H9 (cell line): ENCODE data around the gene FMNL3. TPM values are rescaled to one million over a fixed set of nuclear protein-coding genes. Genes with fewer than 3 reads are reported as not detected.
A peak's percentile ranks its signal among the peaks of the same experiment; 100 is the strongest.

Source experiments
- DNase-seq: peaks from one replicate; pipeline ENCODE4 v3.0.0-alpha.2; 2017
- H2AFZ ChIP-seq: one replicate; pipeline ENCODE4 v1.6.1; 2013; ENCODE audit warnings: mild to moderate bottlenecking, low read length, control low read depth, moderate library complexity
- H2AK5ac ChIP-seq: 2 replicates; pipeline ENCODE4 v1.6.1; 2013; ENCODE audit warnings: low read length, control low read depth, mixed read lengths; ENCODE audit not compliant: insufficient read length
- H2BK120ac ChIP-seq: one replicate; pipeline ENCODE4 v1.6.1; 2013; ENCODE audit warnings: low read depth, mild to moderate bottlenecking, low read length, control low read depth, inconsistent platforms; ENCODE audit not compliant: poor library complexity, severe bottlenecking
- H2BK12ac ChIP-seq: 2 replicates; pipeline ENCODE4 v1.6.1; 2013; ENCODE audit warnings: low read length, control low read depth, mixed read lengths, low read depth; ENCODE audit not compliant: insufficient read length
- H2BK15ac ChIP-seq: 2 replicates; pipeline ENCODE4 v1.6.1; 2013; ENCODE audit warnings: low read depth, low read length, control low read depth
- H2BK20ac ChIP-seq: one replicate; pipeline ENCODE4 v1.6.1; 2013; ENCODE audit warnings: low read depth, mild to moderate bottlenecking, low read length, control low read depth, inconsistent platforms; ENCODE audit not compliant: poor library complexity, severe bottlenecking
- H2BK5ac ChIP-seq: 2 replicates; pipeline ENCODE4 v1.6.1; 2013; ENCODE audit warnings: low read length, control low read depth, mixed read lengths; ENCODE audit not compliant: insufficient read length
- H3K14ac ChIP-seq: 2 replicates; pipeline ENCODE4 v1.6.1; 2013; ENCODE audit warnings: low read length, control low read depth; ENCODE audit not compliant: insufficient read depth
- H3K18ac ChIP-seq: 2 replicates; pipeline ENCODE4 v1.6.1; 2013; ENCODE audit warnings: low read depth, mild to moderate bottlenecking, mixed read lengths, low read length, control low read depth; ENCODE audit not compliant: insufficient read length
- H3K23ac ChIP-seq: 2 replicates; pipeline ENCODE4 v1.6.1; 2013; ENCODE audit warnings: low read length, control low read depth, mixed read lengths, low read depth; ENCODE audit not compliant: insufficient read length
- H3K23me2 ChIP-seq: 2 replicates; pipeline ENCODE4 v1.6.1; 2013; ENCODE audit warnings: low read depth, mild to moderate bottlenecking, mixed read lengths, low read length, control low read depth; ENCODE audit not compliant: insufficient read length, poor library complexity, severe bottlenecking
- H3K27ac ChIP-seq: 2 replicates; pipeline ENCODE4 v1.5.1; 2013; ENCODE audit warnings: low read length, control low read depth, mixed read lengths, low read depth; ENCODE audit not compliant: insufficient read length
- H3K27me3 ChIP-seq: 2 replicates; pipeline ENCODE4 v1.6.1; 2013; ENCODE audit warnings: low read length, control low read depth, inconsistent platforms; ENCODE audit not compliant: insufficient read depth
- H3K4ac ChIP-seq: 2 replicates; pipeline ENCODE4 v1.6.1; 2013; ENCODE audit warnings: low read depth, mild to moderate bottlenecking, control low read depth, inconsistent platforms, low read length, moderate library complexity
- H3K4me1 ChIP-seq: 2 replicates; pipeline ENCODE4 v1.6.1; 2013; ENCODE audit warnings: low read length, control low read depth, inconsistent platforms; ENCODE audit not compliant: insufficient read depth
- H3K4me2 ChIP-seq: 2 replicates; pipeline ENCODE4 v1.6.1; 2013; ENCODE audit warnings: low read length, control low read depth, mixed read lengths; ENCODE audit not compliant: insufficient read length, insufficient read depth
- H3K56ac ChIP-seq: 2 replicates; pipeline ENCODE4 v1.6.1; 2013; ENCODE audit warnings: low read depth, mild to moderate bottlenecking, mixed read lengths, low read length, control low read depth; ENCODE audit not compliant: insufficient read length
- H3K79me1 ChIP-seq: 2 replicates; pipeline ENCODE4 v1.6.1; 2013; ENCODE audit warnings: low read depth, mild to moderate bottlenecking, moderate library complexity, low read length, control low read depth, inconsistent platforms; ENCODE audit not compliant: insufficient read depth, poor library complexity, severe bottlenecking
- H3K79me2 ChIP-seq: 2 replicates; pipeline ENCODE4 v1.6.1; 2013; ENCODE audit warnings: low read length, control low read depth, inconsistent platforms; ENCODE audit not compliant: insufficient read depth
- H3K9ac ChIP-seq: 2 replicates; pipeline ENCODE4 v1.6.1; 2013; ENCODE audit warnings: low read length, control low read depth, mixed read lengths; ENCODE audit not compliant: insufficient read length; ENCODE audit errors: extremely low read depth
- H3K9me3 ChIP-seq: one replicate; pipeline ENCODE4 v1.6.1; 2013; ENCODE audit warnings: low read depth, low read length, inconsistent platforms; ENCODE audit not compliant: control insufficient read depth
- H3T11ph ChIP-seq: one replicate; pipeline ENCODE4 v1.6.1; 2013; ENCODE audit warnings: mild to moderate bottlenecking, low read length, control low read depth, inconsistent platforms
- H4K20me1 ChIP-seq: one replicate; pipeline ENCODE4 v1.6.1; 2013; ENCODE audit not compliant: control insufficient read depth, insufficient read length, insufficient read depth
- H4K5ac ChIP-seq: 2 replicates; pipeline ENCODE4 v1.6.1; 2013; ENCODE audit warnings: low read depth, mild to moderate bottlenecking, mixed read lengths, low read length, control low read depth; ENCODE audit not compliant: insufficient read length
- H4K8ac ChIP-seq: replicated peaks from 2 replicates; pipeline ENCODE4 v1.6.1; 2013; ENCODE audit warnings: low read length, control low read depth, mixed read lengths, low read depth; ENCODE audit not compliant: insufficient read length
- H4K91ac ChIP-seq: 2 replicates; pipeline ENCODE4 v1.6.1; 2013; ENCODE audit warnings: low read depth, mild to moderate bottlenecking, moderate library complexity, mixed read lengths, low read length, control low read depth; ENCODE audit not compliant: insufficient read length
- H3K27ac Mint-ChIP-seq, 3 experiments: 2 replicates in 2 of 3; 3 replicates in 1 of 3; pipeline ENCODE4 v1.8.0; 2020 to 2021; ENCODE audit warnings: mixed read lengths in 3 of 3, mild to moderate bottlenecking in 1 of 3, moderate library complexity in 1 of 3
- H3K27me3 Mint-ChIP-seq: 2 replicates; pipeline ENCODE4 v1.8.0; 2021; ENCODE audit warnings: low read depth, mild to moderate bottlenecking, moderate library complexity, mixed read lengths
- H3K36me3 Mint-ChIP-seq, 3 experiments: 2 replicates in 2 of 3; 3 replicates in 1 of 3; pipeline ENCODE4 v1.8.0; 2020 to 2021; ENCODE audit warnings: low read depth in 3 of 3, mixed read lengths in 3 of 3; ENCODE audit not compliant: insufficient read depth in 1 of 3
- H3K4me1 Mint-ChIP-seq, 2 experiments: 2 replicates each; pipeline ENCODE4 v1.8.0; 2020; ENCODE audit warnings: mixed read lengths in 2 of 2
- H3K4me3 Mint-ChIP-seq, 2 experiments: 2 replicates in 1 of 2; 3 replicates in 1 of 2; pipeline ENCODE4 v1.8.0; 2020 to 2021; ENCODE audit warnings: mild to moderate bottlenecking in 2 of 2, mixed read lengths in 2 of 2, moderate library complexity in 1 of 2
- H3K9me3 Mint-ChIP-seq, 2 experiments: 2 replicates in 1 of 2; 3 replicates in 1 of 2; pipeline ENCODE4 v1.8.0; 2020; ENCODE audit warnings: mild to moderate bottlenecking in 2 of 2, mixed read lengths in 2 of 2, moderate library complexity in 1 of 2
- WGBS: extraction: QIAGEN DNeasy Blood & Tissue Kit; methylation state at CpG from one replicate; pipeline ENCODE4 v1.1.7; 2013; ENCODE audit warnings: missing lambda C conversion rate, low lambda C conversion rate, mixed read lengths; ENCODE audit not compliant: insufficient read length; ENCODE audit errors: extremely low coverage; 5-methylcytosine and 5-hydroxymethylcytosine counted together
- total RNA-seq: library from RNA; stranded (reverse); gene quantifications from 2 replicates; pipeline ENCODE4 v1.2.1, GENCODE V29; 2021
- TF ChIP-seq, protein P1 (sequence below): fragments of 200-600 bp; sonication (generic); conservative IDR thresholded peaks from 3 replicates; pipeline ENCODE4 v1.8.0; 2021; ENCODE audit warnings: antibody characterized with exemption, mild to moderate bottlenecking

FMNL3 gene
- total RNA-seq, 1 experiment from 2014 or later = 22.8 TPM

DNA sequence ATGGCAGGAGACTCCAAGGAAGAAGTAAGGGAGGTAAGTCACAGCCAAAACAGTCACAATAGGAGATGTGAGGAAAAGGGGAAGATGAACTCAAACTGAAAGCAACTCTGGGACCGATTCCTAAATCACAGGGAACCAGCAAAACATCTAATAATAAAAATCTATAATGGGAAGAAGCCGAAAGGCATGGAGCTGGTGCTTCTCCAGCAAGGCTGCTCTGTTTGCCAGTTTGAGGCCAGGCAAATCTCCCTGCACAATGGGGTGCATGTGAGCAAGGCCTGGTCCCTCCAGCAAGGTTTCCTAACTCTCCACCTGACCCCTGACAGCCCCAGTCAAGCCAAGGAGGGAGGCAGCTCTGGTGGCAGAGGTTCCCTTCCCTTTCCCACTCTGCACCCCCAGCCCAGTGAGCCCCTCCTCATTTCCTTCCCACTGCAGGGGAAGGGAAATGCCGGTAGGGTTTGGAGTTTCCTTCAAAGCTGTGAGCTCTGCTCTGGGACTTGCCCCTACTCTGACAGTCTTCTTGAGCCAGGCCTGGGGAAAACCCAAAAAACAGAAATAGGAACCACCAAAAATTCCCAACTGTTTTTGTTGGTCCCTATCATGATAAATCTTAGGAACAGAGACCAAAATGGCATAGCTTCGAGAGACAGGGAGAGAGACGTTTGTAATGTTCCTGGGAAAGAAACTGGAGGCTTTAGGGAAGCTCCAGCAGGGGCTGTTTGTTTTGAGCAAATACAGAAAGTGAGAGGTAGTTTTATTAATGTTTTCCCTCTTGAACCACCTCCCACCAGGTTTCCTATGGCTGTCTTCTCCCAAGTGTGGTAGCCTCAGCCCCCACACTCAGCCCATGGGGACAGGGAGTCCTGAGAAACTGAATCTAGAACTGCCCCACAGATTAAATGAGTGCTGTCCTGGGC lies 34.6 kb downstream of the FMNL3 start:
- H3K27ac ChIP-seq = no peak overlapping the region
- H4K91ac ChIP-seq = no peak overlapping the region
- H2AFZ ChIP-seq = no peak overlapping the region
- H3K4ac ChIP-seq = no peak overlapping the region
- no peaks in the 10 kb centered on the region for H3K9me3 Mint-ChIP-seq
- H3K9ac ChIP-seq = no peak overlapping the region
- H3K79me2 ChIP-seq = no peaks in the 10 kb centered on the region; the same call in 1 of the 2 replicates
- no peaks in the 10 kb centered on the region for H3K79me1 ChIP-seq
- no peak overlapping the region for H2BK5ac ChIP-seq
- no peak overlapping the region for H3K14ac ChIP-seq
- H3K4me1 ChIP-seq = peaks cover 3% of the 10 kb centered on the region; the same call in 1 of the 2 replicates
- H4K8ac ChIP-seq = no peak overlapping the region
- H3K23me2 ChIP-seq = no peaks in the 10 kb centered on the region
- no peaks in the 10 kb centered on the region for H3K27me3 Mint-ChIP-seq
- H3K27me3 ChIP-seq = no peaks in the 10 kb centered on the region
- H3K18ac ChIP-seq = no peak overlapping the region
- H3K56ac ChIP-seq = no peak overlapping the region
- H3K4me2 ChIP-seq = no peak overlapping the region
- no peak overlapping the region for H2BK120ac ChIP-seq
- peaks cover 34 to 39% of the 10 kb centered on the region in 2 experiments for H3K4me1 Mint-ChIP-seq
- H2BK12ac ChIP-seq = no peak overlapping the region
- H3T11ph ChIP-seq = no peak overlapping the region
- TF ChIP-seq, protein P1, sequence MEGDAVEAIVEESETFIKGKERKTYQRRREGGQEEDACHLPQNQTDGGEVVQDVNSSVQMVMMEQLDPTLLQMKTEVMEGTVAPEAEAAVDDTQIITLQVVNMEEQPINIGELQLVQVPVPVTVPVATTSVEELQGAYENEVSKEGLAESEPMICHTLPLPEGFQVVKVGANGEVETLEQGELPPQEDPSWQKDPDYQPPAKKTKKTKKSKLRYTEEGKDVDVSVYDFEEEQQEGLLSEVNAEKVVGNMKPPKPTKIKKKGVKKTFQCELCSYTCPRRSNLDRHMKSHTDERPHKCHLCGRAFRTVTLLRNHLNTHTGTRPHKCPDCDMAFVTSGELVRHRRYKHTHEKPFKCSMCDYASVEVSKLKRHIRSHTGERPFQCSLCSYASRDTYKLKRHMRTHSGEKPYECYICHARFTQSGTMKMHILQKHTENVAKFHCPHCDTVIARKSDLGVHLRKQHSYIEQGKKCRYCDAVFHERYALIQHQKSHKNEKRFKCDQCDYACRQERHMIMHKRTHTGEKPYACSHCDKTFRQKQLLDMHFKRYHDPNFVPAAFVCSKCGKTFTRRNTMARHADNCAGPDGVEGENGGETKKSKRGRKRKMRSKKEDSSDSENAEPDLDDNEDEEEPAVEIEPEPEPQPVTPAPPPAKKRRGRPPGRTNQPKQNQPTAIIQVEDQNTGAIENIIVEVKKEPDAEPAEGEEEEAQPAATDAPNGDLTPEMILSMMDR = no peak
- no peak overlapping the region for H2BK15ac ChIP-seq
- no peak overlapping the region for H4K5ac ChIP-seq
- DNase-seq = no peak
- no peak overlapping the region for H3K23ac ChIP-seq
- H3K4me3 Mint-ChIP-seq = 0 out of 5 replicates have a peak overlapping the region, but pooled peaks of 1 of the 2 experiments have one; percentile 12
- H4K20me1 ChIP-seq = no peaks in the 10 kb centered on the region
- WGBS = no CpG with 5 or more reads among the region's 5 CpGs
- H3K9me3 ChIP-seq = no peaks in the 10 kb centered on the region
- no peaks in the 10 kb centered on the region; a peak in 1 of 7 replicates for H3K36me3 Mint-ChIP-seq
- peak overlapping the region in 2 of 3 experiments; percentile 60 to 87; a peak in 6 of 7 replicates for H3K27ac Mint-ChIP-seq
- H2AK5ac ChIP-seq = no peak overlapping the region
- no peak overlapping the region for H2BK20ac ChIP-seq
